SIG-M5 treated with dmso at 0.1 percent for 504 hours (cell line): Measurements from ENCODE around the gene GRB7.
"Not testable (repeated sequence)": the region's sequence is repeated elsewhere in the genome, so short reads cannot be mapped to it uniquely, and the experiment has no call there.

ENCODE experiments used
- DNase-seq: peaks from one replicate; lab custom pipeline; 2025; ENCODE audit not compliant: unreplicated experiment; lab: John Stamatoyannopoulos, UW

Gene GRB7

GRCh38 chr17:39732586-39732985, 5.2 kb upstream of the GRB7 start:
- no peak for DNase-seq

GRCh38 chr17:39735882-39736281, 1.9 kb upstream of the GRB7 start:
- DNase-seq: no peak

GRCh38 chr17:39736319-39737165, 1.2 kb upstream of the GRB7 start:
- no peak for DNase-seq

- DNase-seq: no peak
These were observed 455 bp upstream of the GRB7 start for GRCh38 chr17:39737206-39737759.

GRCh38 chr17:39738568-39738901, 797 bp downstream of the GRB7 start:
- DNase-seq: no peak

- no peak for DNase-seq
These were observed 1.5 kb downstream of the GRB7 start for GRCh38 chr17:39738983-39739884.

GRCh38 chr17:39739885-39740356, 2.2 kb downstream of the GRB7 start:
- DNase-seq: no peak

GRCh38 chr17:39740357-39741111, 2.8 kb downstream of the GRB7 start:
- no peak for DNase-seq

- no peak for DNase-seq
These were observed 4.6 kb downstream of the GRB7 start for GRCh38 chr17:39742126-39742855.

GRCh38 chr17:39742856-39743436, 5.2 kb downstream of the GRB7 start:
- DNase-seq: no peak

- DNase-seq: no peak
These were observed 6.5 kb downstream of the GRB7 start for GRCh38 chr17:39744075-39744835.

GRCh38 chr17:39744836-39745215, 7.1 kb downstream of the GRB7 start:
- no peak for DNase-seq

- no peak for DNase-seq
These were observed 7.8 kb downstream of the GRB7 start for GRCh38 chr17:39745335-39746144.

- DNase-seq: no peak
These were observed 8.4 kb downstream of the GRB7 start for GRCh38 chr17:39746145-39746461.

GRCh38 chr17:39747745-39748144, 10.0 kb downstream of the GRB7 start:
- DNase-seq: no peak

GRCh38 chr17:39748444-39749034, 10.8 kb downstream of the GRB7 start:
- not testable (repeated sequence) for DNase-seq

- no peak for DNase-seq
These were observed 12.6 kb downstream of the GRB7 start for GRCh38 chr17:39750131-39751015.
